Thyroid gland (tissue), 4 donors: ENCODE data around the gene VCAN.

Experiments used
- CTCF ChIP-seq, 6 experiments: fragments of 200-600 bp in 3 of 6; fragments of 450-650 bp in 3 of 6; sonication (generic) in 3 of 6; IDR thresholded peaks; one replicate each; pipeline ENCODE4 v1.5.1; 2016 to 2019; ENCODE audit warnings: antibody characterized with exemption in 6 of 6, mild to moderate bottlenecking in 2 of 6, inconsistent platforms in 1 of 6, moderate library complexity in 1 of 6
- POLR2A ChIP-seq, 2 donors: fragments of 450-650 bp; IDR thresholded peaks; one replicate each; pipeline ENCODE4 v1.6.1; 2017; ENCODE audit warnings: antibody characterized with exemption in 2 of 2, mild to moderate bottlenecking in 2 of 2, moderate library complexity in 1 of 2

GRCh38 chr5:83475391-83475863 is 3.9 kb downstream of the VCAN start:
- TF ChIP-seq CTCF (IDR thresholded peaks at IDR 0.05): no peak
- TF ChIP-seq POLR2A (IDR thresholded peaks at IDR 0.05): no peak
